ENCODE data around the gene KDM7A. TPM values are rescaled to one million over a fixed set of nuclear protein-coding genes. Genes with fewer than 3 reads are reported as not detected.

The KDM7A gene
- total and polyA plus RNA-seq, 9 of the 15 experiments (the other 6 are each of a cell fraction or from before 2014, with no cell fraction given) = 0.90 to 8.4 (median 7.0) TPM

DNA sequence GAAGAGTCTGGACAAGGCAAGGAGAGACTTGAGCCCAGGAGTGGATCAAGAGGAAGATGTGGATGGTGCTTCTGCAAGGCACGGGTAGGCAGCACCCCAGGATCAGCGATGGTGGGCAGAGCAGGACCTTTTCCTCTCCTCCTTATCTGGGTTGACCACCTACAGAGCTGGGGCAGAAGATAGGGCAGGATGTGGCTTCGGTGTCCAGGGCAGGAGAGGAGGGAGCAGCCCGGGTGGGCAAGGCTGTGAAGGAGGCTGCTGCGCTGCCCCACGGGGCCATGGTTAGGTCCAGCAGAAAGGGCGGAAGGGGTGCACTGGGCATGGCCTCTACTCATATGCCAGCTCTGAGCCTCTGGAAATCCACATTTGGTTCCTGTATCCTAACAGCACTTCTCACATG, 94.0 kb downstream of the KDM7A start (continued):
- TF ChIP-seq, protein P1, sequence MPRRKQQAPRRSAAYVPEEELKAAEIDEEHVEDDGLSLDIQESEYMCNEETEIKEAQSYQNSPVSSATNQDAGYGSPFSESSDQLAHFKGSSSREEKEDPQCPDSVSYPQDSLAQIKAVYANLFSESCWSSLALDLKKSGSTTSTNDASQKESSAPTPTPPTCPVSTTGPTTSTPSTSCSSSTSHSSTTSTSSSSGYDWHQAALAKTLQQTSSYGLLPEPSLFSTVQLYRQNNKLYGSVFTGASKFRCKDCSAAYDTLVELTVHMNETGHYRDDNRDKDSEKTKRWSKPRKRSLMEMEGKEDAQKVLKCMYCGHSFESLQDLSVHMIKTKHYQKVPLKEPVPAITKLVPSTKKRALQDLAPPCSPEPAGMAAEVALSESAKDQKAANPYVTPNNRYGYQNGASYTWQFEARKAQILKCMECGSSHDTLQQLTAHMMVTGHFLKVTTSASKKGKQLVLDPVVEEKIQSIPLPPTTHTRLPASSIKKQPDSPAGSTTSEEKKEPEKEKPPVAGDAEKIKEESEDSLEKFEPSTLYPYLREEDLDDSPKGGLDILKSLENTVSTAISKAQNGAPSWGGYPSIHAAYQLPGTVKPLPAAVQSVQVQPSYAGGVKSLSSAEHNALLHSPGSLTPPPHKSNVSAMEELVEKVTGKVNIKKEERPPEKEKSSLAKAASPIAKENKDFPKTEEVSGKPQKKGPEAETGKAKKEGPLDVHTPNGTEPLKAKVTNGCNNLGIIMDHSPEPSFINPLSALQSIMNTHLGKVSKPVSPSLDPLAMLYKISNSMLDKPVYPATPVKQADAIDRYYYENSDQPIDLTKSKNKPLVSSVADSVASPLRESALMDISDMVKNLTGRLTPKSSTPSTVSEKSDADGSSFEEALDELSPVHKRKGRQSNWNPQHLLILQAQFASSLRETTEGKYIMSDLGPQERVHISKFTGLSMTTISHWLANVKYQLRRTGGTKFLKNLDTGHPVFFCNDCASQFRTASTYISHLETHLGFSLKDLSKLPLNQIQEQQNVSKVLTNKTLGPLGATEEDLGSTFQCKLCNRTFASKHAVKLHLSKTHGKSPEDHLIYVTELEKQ (CRISPR knock-in tag; IDR thresholded peaks at IDR 0.05) = no peak
- no peak for TF ChIP-seq ZSCAN29 (IDR thresholded peaks at IDR 0.05)
- TF ChIP-seq, protein P2, sequence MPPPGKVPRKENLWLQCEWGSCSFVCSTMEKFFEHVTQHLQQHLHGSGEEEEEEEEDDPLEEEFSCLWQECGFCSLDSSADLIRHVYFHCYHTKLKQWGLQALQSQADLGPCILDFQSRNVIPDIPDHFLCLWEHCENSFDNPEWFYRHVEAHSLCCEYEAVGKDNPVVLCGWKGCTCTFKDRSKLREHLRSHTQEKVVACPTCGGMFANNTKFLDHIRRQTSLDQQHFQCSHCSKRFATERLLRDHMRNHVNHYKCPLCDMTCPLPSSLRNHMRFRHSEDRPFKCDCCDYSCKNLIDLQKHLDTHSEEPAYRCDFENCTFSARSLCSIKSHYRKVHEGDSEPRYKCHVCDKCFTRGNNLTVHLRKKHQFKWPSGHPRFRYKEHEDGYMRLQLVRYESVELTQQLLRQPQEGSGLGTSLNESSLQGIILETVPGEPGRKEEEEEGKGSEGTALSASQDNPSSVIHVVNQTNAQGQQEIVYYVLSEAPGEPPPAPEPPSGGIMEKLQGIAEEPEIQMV (tag; conservative IDR thresholded peaks at IDR 0.05; ENCODE audit: low read depth) = no peak
- TF ChIP-seq SREBF2 (CRISPR knock-in tag; IDR thresholded peaks at IDR 0.05) = no peak
- TF ChIP-seq SETDB1 (IDR thresholded peaks at IDR 0.05; ENCODE audit: low read length) = peak; percentile 73
- no peak for TF ChIP-seq ZNF134 (CRISPR knock-in tag; conservative IDR thresholded peaks at IDR 0.05)
- no peak for TF ChIP-seq NFE2 (IDR thresholded peaks at IDR 0.05; ENCODE audit: low read depth)
- no peak for TF ChIP-seq ELF1 (tag; IDR thresholded peaks at IDR 0.05)

All from K562 (cell line).